ENCODE data around the gene NTRK2. TPM values are rescaled to one million over a fixed set of nuclear protein-coding genes. Genes with fewer than 3 reads are reported as not detected.

Gene NTRK2
- total and polyA plus RNA-seq, 7 donors = 0.46 to 3.0 (median 2.1) TPM

DNA sequence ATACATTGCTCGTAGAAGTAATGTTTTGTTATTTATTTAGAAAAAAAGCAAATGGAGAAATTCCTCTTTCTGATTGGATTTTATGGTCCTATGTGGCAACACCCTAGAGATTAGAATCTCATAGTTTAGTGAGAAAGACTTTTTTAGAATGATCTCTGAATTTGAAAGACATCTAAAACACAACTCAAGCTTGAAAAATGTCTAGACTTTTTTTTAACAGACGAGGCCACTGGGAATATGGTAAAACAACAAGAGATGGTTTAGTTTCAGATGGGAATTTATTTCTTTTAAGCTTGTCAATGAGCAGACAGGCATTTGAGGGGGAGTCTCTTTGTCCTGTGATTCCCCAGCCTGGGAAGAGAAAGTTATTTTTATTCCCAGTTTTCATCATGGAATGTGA is 122.1 kb downstream of the NTRK2 start:
- 75 to 80% methylated on average over 2 of the region's 2 CpGs for WGBS, 2 donors
- Histone ChIP-seq H3K36me3 (no peaks in the 10 kb centered on the region), H3K4me1 (no peaks in the 10 kb centered on the region), H3K9me3 (no peaks in the 10 kb centered on the region), H3K27ac (no peak overlapping the region), H3K4me3 (no peak overlapping the region), H3K27me3 (no peaks in the 10 kb centered on the region)
- intact Hi-C loops (cut with DNase I) = no loop called here
- no peak for DNase-seq
- TF ChIP-seq POLR2AphosphoS5 (IDR thresholded peaks at IDR 0.05) (no peak), POLR2A (IDR thresholded peaks at IDR 0.05) (no peak), EP300 (IDR thresholded peaks at IDR 0.05) (no peak)
- TF ChIP-seq, protein P1, sequence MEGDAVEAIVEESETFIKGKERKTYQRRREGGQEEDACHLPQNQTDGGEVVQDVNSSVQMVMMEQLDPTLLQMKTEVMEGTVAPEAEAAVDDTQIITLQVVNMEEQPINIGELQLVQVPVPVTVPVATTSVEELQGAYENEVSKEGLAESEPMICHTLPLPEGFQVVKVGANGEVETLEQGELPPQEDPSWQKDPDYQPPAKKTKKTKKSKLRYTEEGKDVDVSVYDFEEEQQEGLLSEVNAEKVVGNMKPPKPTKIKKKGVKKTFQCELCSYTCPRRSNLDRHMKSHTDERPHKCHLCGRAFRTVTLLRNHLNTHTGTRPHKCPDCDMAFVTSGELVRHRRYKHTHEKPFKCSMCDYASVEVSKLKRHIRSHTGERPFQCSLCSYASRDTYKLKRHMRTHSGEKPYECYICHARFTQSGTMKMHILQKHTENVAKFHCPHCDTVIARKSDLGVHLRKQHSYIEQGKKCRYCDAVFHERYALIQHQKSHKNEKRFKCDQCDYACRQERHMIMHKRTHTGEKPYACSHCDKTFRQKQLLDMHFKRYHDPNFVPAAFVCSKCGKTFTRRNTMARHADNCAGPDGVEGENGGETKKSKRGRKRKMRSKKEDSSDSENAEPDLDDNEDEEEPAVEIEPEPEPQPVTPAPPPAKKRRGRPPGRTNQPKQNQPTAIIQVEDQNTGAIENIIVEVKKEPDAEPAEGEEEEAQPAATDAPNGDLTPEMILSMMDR (IDR thresholded peaks at IDR 0.05) = no peak

GRCh38 chr9:84793251-84793650 is 123.7 kb downstream of the NTRK2 start:
- DNase-seq = no peak
- intact Hi-C loops (cut with DNase I) = no loop called here
- 91 to 94% methylated on average over 3 of the region's 3 CpGs for WGBS, 2 donors
- no peak overlapping the region for H3K4me3 ChIP-seq
- H3K9me3 ChIP-seq = no peaks in the 10 kb centered on the region
- H3K27ac ChIP-seq = no peak overlapping the region
- TF ChIP-seq POLR2AphosphoS5 (IDR thresholded peaks at IDR 0.05) (no peak), EP300 (IDR thresholded peaks at IDR 0.05) (no peak), POLR2A (IDR thresholded peaks at IDR 0.05) (no peak)
- TF ChIP-seq, protein P1 (IDR thresholded peaks at IDR 0.05) = no peak
- no peaks in the 10 kb centered on the region for H3K27me3 ChIP-seq
- H3K4me1 ChIP-seq = no peaks in the 10 kb centered on the region
- no peaks in the 10 kb centered on the region for H3K36me3 ChIP-seq

GRCh38 chr9:84794981-84795637 is 125.6 kb downstream of the NTRK2 start:
- no peaks in the 10 kb centered on the region for H3K4me1 ChIP-seq

DNA sequence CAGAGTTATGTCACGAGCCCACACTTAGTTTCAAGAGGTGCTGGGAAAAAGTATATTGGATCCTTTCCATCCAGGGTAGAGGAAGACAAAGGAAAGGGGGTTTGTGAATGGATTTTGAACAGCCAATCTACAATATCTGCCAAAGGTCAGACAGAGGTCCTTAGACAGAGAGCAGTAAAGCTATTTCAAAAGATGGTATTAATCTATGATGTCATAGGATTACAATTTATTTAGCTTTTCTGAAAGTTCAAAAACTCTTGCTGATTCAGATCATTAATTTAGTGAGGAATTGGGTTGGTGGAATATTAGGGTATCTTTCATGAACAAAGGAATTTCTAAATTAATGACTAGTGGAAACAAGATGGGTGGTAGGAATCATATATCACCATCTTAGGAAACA is 126.9 kb downstream of the NTRK2 start:
- TF ChIP-seq POLR2A (IDR thresholded peaks at IDR 0.05) (no peak), EP300 (IDR thresholded peaks at IDR 0.05) (no peak), POLR2AphosphoS5 (IDR thresholded peaks at IDR 0.05) (no peak)
- TF ChIP-seq, protein P1 (IDR thresholded peaks at IDR 0.05) = no peak
- Histone ChIP-seq H3K9me3 (no peaks in the 10 kb centered on the region), H3K4me1 (no peaks in the 10 kb centered on the region), H3K36me3 (no peaks in the 10 kb centered on the region), H3K27me3 (no peaks in the 10 kb centered on the region), H3K4me3 (no peak overlapping the region), H3K27ac (no peak overlapping the region)
- intact Hi-C loops (cut with DNase I) = no loop called here
- DNase-seq = no peak
- WGBS, 2 donors = 84 to 85% methylated on average over 1 of the region's 1 CpG

More at GRCh38 chr9:84794981-84795637, 125.6 kb downstream of the NTRK2 start:
- Histone ChIP-seq H3K4me3 (no peak overlapping the region), H3K9me3 (no peaks in the 10 kb centered on the region), H3K27ac (no peak overlapping the region), H3K27me3 (no peaks in the 10 kb centered on the region), H3K36me3 (no peaks in the 10 kb centered on the region)
- intact Hi-C loops (cut with DNase I) = no loop called here
- 81 to 89% methylated on average over 10 of the region's 10 CpGs for WGBS, 2 donors
- TF ChIP-seq EP300 (IDR thresholded peaks at IDR 0.05) (no peak), POLR2AphosphoS5 (IDR thresholded peaks at IDR 0.05) (no peak), POLR2A (IDR thresholded peaks at IDR 0.05) (no peak)
- TF ChIP-seq, protein P1 (IDR thresholded peaks at IDR 0.05) = no peak
- DNase-seq = no peak

- Histone ChIP-seq H3K36me3 (no peaks in the 10 kb centered on the region), H3K27ac (no peak overlapping the region), H3K9me3 (no peaks in the 10 kb centered on the region), H3K4me3 (no peak overlapping the region), H3K27me3 (no peaks in the 10 kb centered on the region), H3K4me1 (no peaks in the 10 kb centered on the region)
- TF ChIP-seq, protein P1 (IDR thresholded peaks at IDR 0.05) = no peak
- no peak for TF ChIP-seq POLR2AphosphoS5 (IDR thresholded peaks at IDR 0.05)
- TF ChIP-seq POLR2A (IDR thresholded peaks at IDR 0.05) = no peak
- no peak for TF ChIP-seq EP300 (IDR thresholded peaks at IDR 0.05)
- WGBS, 2 donors = 56 to 61% methylated on average over 2 of the region's 2 CpGs
- intact Hi-C loops (cut with DNase I) = no loop called here
- no peak for DNase-seq
These were observed 129.7 kb downstream of the NTRK2 start for GRCh38 chr9:84799251-84799650.
